HFFc6 (cell line): Measurements from ENCODE around the gene GALNT2. TPM values are rescaled to one million over a fixed set of nuclear protein-coding genes. Genes with fewer than 3 reads are reported as not detected.

Source experiments
- DNase-seq: peaks from one replicate; pipeline ENCODE4 v3.0.0-alpha.2; 2018
- H3K27ac Mint-ChIP-seq: 2 replicates; pipeline ENCODE4 v1.8.0; 2020; ENCODE audit warnings: mild to moderate bottlenecking, mixed read lengths
- H3K27me3 Mint-ChIP-seq: 2 replicates; pipeline ENCODE4 v1.8.0; 2021; ENCODE audit warnings: mild to moderate bottlenecking, moderate library complexity, mixed read lengths; ENCODE audit not compliant: insufficient read depth
- H3K36me3 Mint-ChIP-seq: 2 replicates; pipeline ENCODE4 v1.8.0; 2021; ENCODE audit warnings: low read depth, mixed read lengths
- H3K4me1 Mint-ChIP-seq: 2 replicates; pipeline ENCODE4 v1.8.0; 2020; ENCODE audit warnings: low read depth, mixed read lengths
- H3K4me3 Mint-ChIP-seq: 2 replicates; pipeline ENCODE4 v1.8.0; 2020; ENCODE audit warnings: mild to moderate bottlenecking, moderate library complexity, mixed read lengths
- H3K9me3 Mint-ChIP-seq: 2 replicates; pipeline ENCODE4 v1.8.0; 2020; ENCODE audit warnings: mild to moderate bottlenecking, mixed read lengths
- CTCF ChIP-seq: fragments of 200-600 bp; sonication (generic); IDR thresholded peaks from 2 replicates; pipeline ENCODE4 v1.5.0; 2021; ENCODE audit warnings: antibody characterized with exemption, mild to moderate bottlenecking
- total RNA-seq, 6 experiments: library from RNA; stranded (reverse); fragmentation: NEBNext Ultra II Directional; extraction: Animal tissue kit (Norgen Biotek cat#: 25700); gene quantifications; 2 replicates in 1 of 6; 3 replicates in 5 of 6; pipeline ENCODE4 v1.2.3, GENCODE V29; 2021

Gene GALNT2
- total RNA-seq, 6 experiments from 2014 or later, result 174 to 194 (median 181) TPM

GRCh38 chr1:230026572-230026971, 40.5 kb upstream of the GALNT2 start:
- Mint-ChIP-seq H3K27ac (no peak overlapping the region), H3K9me3 (no peaks in the 10 kb centered on the region), H3K36me3 (no peaks in the 10 kb centered on the region), H3K4me1 (peaks cover 6% of the 10 kb centered on the region), H3K4me3 (no peak overlapping the region), H3K27me3 (peaks cover 13% of the 10 kb centered on the region)
- DNase-seq, result no peak
- no peak for TF ChIP-seq CTCF

- H3K36me3 Mint-ChIP-seq, result no peaks in the 10 kb centered on the region
- H3K9me3 Mint-ChIP-seq, result no peaks in the 10 kb centered on the region
- no peak overlapping the region for H3K27ac Mint-ChIP-seq
- no peak for TF ChIP-seq CTCF
- H3K4me3 Mint-ChIP-seq, result no peak overlapping the region
- peaks cover 13% of the 10 kb centered on the region for H3K27me3 Mint-ChIP-seq
- peaks cover 6% of the 10 kb centered on the region for H3K4me1 Mint-ChIP-seq
- no peak for DNase-seq
Observed at GRCh38 chr1:230028602-230029223, 38.3 kb upstream of the GALNT2 start.

- no peaks in the 10 kb centered on the region for H3K36me3 Mint-ChIP-seq
- H3K4me1 Mint-ChIP-seq, result peaks cover 6% of the 10 kb centered on the region
- TF ChIP-seq CTCF, result no peak
- H3K27me3 Mint-ChIP-seq, result peaks cover 11% of the 10 kb centered on the region
- no peak overlapping the region for H3K4me3 Mint-ChIP-seq
- H3K9me3 Mint-ChIP-seq, result no peaks in the 10 kb centered on the region
- DNase-seq, result no peak
- no peak overlapping the region for H3K27ac Mint-ChIP-seq
Observed at GRCh38 chr1:230029244-230029941, 37.6 kb upstream of the GALNT2 start.

- H3K4me3 Mint-ChIP-seq, result no peak overlapping the region
- no peak for TF ChIP-seq CTCF
- DNase-seq, result no peak
- H3K36me3 Mint-ChIP-seq, result no peaks in the 10 kb centered on the region
- peaks cover 11% of the 10 kb centered on the region for H3K27me3 Mint-ChIP-seq
- no peak overlapping the region for H3K27ac Mint-ChIP-seq
- peaks cover 6% of the 10 kb centered on the region for H3K4me1 Mint-ChIP-seq
- no peaks in the 10 kb centered on the region for H3K9me3 Mint-ChIP-seq
Observed at GRCh38 chr1:230030122-230030821, 36.8 kb upstream of the GALNT2 start.

GRCh38 chr1:230031131-230031530, 35.9 kb upstream of the GALNT2 start:
- TF ChIP-seq CTCF, result no peak
- H3K27ac Mint-ChIP-seq, result no peak overlapping the region
- no peaks in the 10 kb centered on the region for H3K9me3 Mint-ChIP-seq
- H3K4me1 Mint-ChIP-seq, result peaks cover 6% of the 10 kb centered on the region
- DNase-seq, result peak; percentile 1
- H3K27me3 Mint-ChIP-seq, result peaks cover 10% of the 10 kb centered on the region
- H3K4me3 Mint-ChIP-seq, result no peak overlapping the region
- H3K36me3 Mint-ChIP-seq, result no peaks in the 10 kb centered on the region
